Pancreas (tissue), 10 donors: ENCODE measurements around the gene GRK5. TPM values are rescaled to one million over a fixed set of nuclear protein-coding genes. Genes with fewer than 3 reads are reported as not detected.

Experiments
- ATAC-seq, 4 donors: fragments of 200-7000 bp; cut with Tn5 transposase; one replicate each; pipeline versions ENCODE4 v1.8.0 to v1.9.1; 2020; ENCODE audit warnings: mild to moderate bottlenecking in 4 of 4, moderate library complexity in 4 of 4
- DNase-seq, 6 donors: peaks; one replicate each; pipeline ENCODE4 v3.0.0-alpha.2; 2020
- FAIRE-seq: peaks from 2 replicates; lab custom pipeline; 2012; peaks lifted over from hg19 to GRCh38; lab: Jason Lieb, UNC
- H3K27ac ChIP-seq, 4 donors: fragments of 200-600 bp; sonication (generic); 1 replicate in 3 of 4; 2 replicates in 1 of 4; pipeline versions ENCODE4 v1.5.0 to v1.8.0; 2020
- H3K27me3 ChIP-seq, 4 donors: fragments of 200-600 bp; one replicate each; pipeline ENCODE4 v1.8.0; 2021
- H3K36me3 ChIP-seq, 3 donors: fragments of 200-600 bp; sonication (generic) in 1 of 3; one replicate each; pipeline versions ENCODE4 v1.5.0 to v1.8.0; 2020 to 2021
- H3K4me1 ChIP-seq, 3 donors: fragments of 200-600 bp; one replicate each; pipeline ENCODE4 v1.8.0; 2021
- H3K4me3 ChIP-seq, 4 donors: fragments of 200-600 bp; sonication (generic) in 2 of 4; one replicate each; pipeline versions ENCODE4 v1.5.0 to v1.8.0; 2020 to 2021
- H3K9me3 ChIP-seq, 4 donors: fragments of 200-600 bp; one replicate each; pipeline ENCODE4 v1.8.0; 2021
- CTCF ChIP-seq, 4 donors: fragments of 200-600 bp; sonication (generic) in 3 of 4; IDR thresholded peaks; one replicate each; pipeline versions ENCODE4 v1.5.0 to v1.8.0; 2021; ENCODE audit warnings: antibody characterized with exemption in 4 of 4
- WGBS, 2 donors: extraction: QIAGEN DNeasy Blood & Tissue Kit; methylation state at CpG; one replicate each; pipeline ENCODE4 v1.1.7; 2013; 5-methylcytosine and 5-hydroxymethylcytosine counted together
- intact Hi-C, 3 donors: fragments of 100-400 bp; cut with DNase I; formaldehyde crosslinking; loops; one replicate each; pipeline versions ENCODE4 v1.11.1 to v1.14.2; 2022
- polyA plus RNA-seq, 2 donors: library from polyadenylated mRNA; stranded (reverse); fragments of 200-250 nt; gene quantifications; one replicate each; pipeline ENCODE4 v1.2.3, GENCODE V29; 2013
- total RNA-seq, 6 donors: library from RNA; stranded (reverse); fragmentation: NEBNext Ultra II Directional in 4 of 6; extraction: Animal tissue kit (Norgen Biotek cat#: 25700) in 4 of 6; gene quantifications; one replicate each; pipeline versions ENCODE4 v1.2.1 to v1.2.4, GENCODE V29; 2021 to 2023
- donor health status: healthy with polysubstance abuse.
- donor health status: DM: no; HTN: no; CAD: no; lungs with moderate emphysema.
- donor health status: DM: no; HTN: no; CAD: no.
- donor health status: control.
- donor health status: control.
- donor health status: Bipolar disorder and iron deficiency.
- donor health status: DM: yes; HTN: yes; CAD: no.
- donor health status: DM: no; HTN: no; CAD: no.
- donor health status: DM: no; HTN: no; CAD: no.
- donor health status: DM: yes; HTN: yes; CAD: no.

The GRK5 gene
- total and polyA plus RNA-seq, 8 donors = 1.4 to 6.0 (median 2.5) TPM

- H3K27me3 ChIP-seq = no peaks in the 10 kb centered on the region
- 87 to 88% methylated on average over 10 of the region's 10 CpGs for WGBS, 2 donors
- FAIRE-seq = no peak
- H3K36me3 ChIP-seq = no peaks in the 10 kb centered on the region
- no peak for ATAC-seq
- no peak for DNase-seq
- no peaks in the 10 kb centered on the region for H3K9me3 ChIP-seq
- no peak for TF ChIP-seq CTCF (IDR thresholded peaks at IDR 0.05)
- intact Hi-C loops = no loop called here
- H3K4me1 ChIP-seq = no peaks in the 10 kb centered on the region
- no peak overlapping the region for H3K27ac ChIP-seq
- H3K4me3 ChIP-seq = no peak overlapping the region
Observed at GRCh38 chr10:119396008-119396708, 188.8 kb downstream of the GRK5 start.

- 82 to 93% methylated on average over 1 of the region's 1 CpG for WGBS, 2 donors
- intact Hi-C loops = no loop called here
- Histone ChIP-seq H3K4me3 (no peak overlapping the region), H3K9me3 (no peaks in the 10 kb centered on the region), H3K27ac (no peak overlapping the region), H3K36me3 (no peaks in the 10 kb centered on the region), H3K4me1 (no peaks in the 10 kb centered on the region), H3K27me3 (no peaks in the 10 kb centered on the region)
- ATAC-seq (no peak), DNase-seq (no peak), FAIRE-seq (no peak)
- no peak for TF ChIP-seq CTCF (IDR thresholded peaks at IDR 0.05)
Observed at GRCh38 chr10:119396709-119397071, 189.3 kb downstream of the GRK5 start.

- Histone ChIP-seq H3K4me3 (no peak overlapping the region), H3K9me3 (no peaks in the 10 kb centered on the region), H3K27ac (no peak overlapping the region), H3K36me3 (no peaks in the 10 kb centered on the region), H3K27me3 (no peaks in the 10 kb centered on the region), H3K4me1 (no peaks in the 10 kb centered on the region)
- ATAC-seq (no peak), FAIRE-seq (no peak), DNase-seq (no peak)
- WGBS, 2 donors = 89 to 96% methylated on average over 6 of the region's 6 CpGs
- no peak for TF ChIP-seq CTCF (IDR thresholded peaks at IDR 0.05)
- intact Hi-C loops = no loop called here
Observed at GRCh38 chr10:119397416-119397815, 190.0 kb downstream of the GRK5 start.

GRCh38 chr10:119398996-119399395 is 191.6 kb downstream of the GRK5 start:
- Histone ChIP-seq H3K36me3 (no peaks in the 10 kb centered on the region), H3K27me3 (no peaks in the 10 kb centered on the region), H3K4me3 (no peak overlapping the region), H3K4me1 (no peaks in the 10 kb centered on the region), H3K9me3 (no peaks in the 10 kb centered on the region), H3K27ac (no peak overlapping the region)
- no peak for ATAC-seq
- no peak for FAIRE-seq
- 83 to 87% methylated on average over 5 of the region's 5 CpGs for WGBS, 2 donors
- TF ChIP-seq CTCF (IDR thresholded peaks at IDR 0.05) = no peak
- DNase-seq = no peak
- intact Hi-C loops = no loop called here

GRCh38 chr10:119399466-119399865 is 192.1 kb downstream of the GRK5 start:
- Histone ChIP-seq H3K27me3 (no peaks in the 10 kb centered on the region), H3K4me3 (no peak overlapping the region), H3K36me3 (no peaks in the 10 kb centered on the region), H3K4me1 (no peaks in the 10 kb centered on the region), H3K9me3 (no peaks in the 10 kb centered on the region), H3K27ac (no peak overlapping the region)
- TF ChIP-seq CTCF (IDR thresholded peaks at IDR 0.05) = no peak
- no peak for DNase-seq
- 90 to 100% methylated on average over 3 of the region's 3 CpGs for WGBS, 2 donors
- no peak for ATAC-seq
- no peak for FAIRE-seq
- intact Hi-C loops = no loop called here
